Measurements from ENCODE around the gene SYK. TPM values are rescaled to one million over a fixed set of nuclear protein-coding genes. Genes with fewer than 3 reads are reported as not detected.

SYK gene
- total RNA-seq, 1 experiment from 2014 or later, result 5.3 TPM

DNA sequence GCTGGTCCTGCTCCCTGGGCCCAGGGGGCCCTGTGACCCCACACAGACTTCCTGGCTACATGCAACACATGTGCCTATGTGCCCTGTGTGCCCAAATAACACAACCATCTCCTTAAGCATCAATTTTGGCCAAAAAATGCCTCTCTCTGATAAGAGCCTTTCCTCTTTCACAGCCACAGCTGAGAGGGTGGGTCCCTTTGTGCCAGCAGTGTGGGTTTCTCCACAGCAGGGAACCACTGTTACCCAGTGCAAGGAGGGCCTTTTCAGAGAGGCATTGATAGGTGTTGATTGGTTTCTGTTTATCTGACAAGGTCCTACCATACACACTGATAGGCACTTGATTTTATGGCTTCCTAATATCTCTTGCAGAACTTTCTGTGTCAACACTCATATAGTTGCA lies 42.7 kb downstream of the SYK start:
- CTCF ChIA-PET, result no interaction called here
- H3K4me3 Mint-ChIP-seq (ENCODE audit: unreplicated experiment), result no peak overlapping the region
- intact Hi-C loops (cut with micrococcal nuclease; ENCODE audit: unreplicated experiment), result no loop called here
- no peaks in the 10 kb centered on the region for H3K27me3 Mint-ChIP-seq (ENCODE audit: insufficient read depth, unreplicated experiment)
- no peaks in the 10 kb centered on the region for H3K27me3 ChIP-seq (replicated peaks; ENCODE audit: control insufficient read depth, insufficient read depth, low read length)
- no peaks in the 10 kb centered on the region for H3K36me3 ChIP-seq (ENCODE audit: control insufficient read depth, insufficient read depth, low read length)
- H3K27ac Mint-ChIP-seq (ENCODE audit: unreplicated experiment), result no peak overlapping the region
- POLR2A ChIA-PET, result no interaction called here
- H3K36me3 Mint-ChIP-seq (ENCODE audit: insufficient read depth, unreplicated experiment), result no peaks in the 10 kb centered on the region
- H3K4me1 ChIP-seq, result no peaks in the 10 kb centered on the region
- H3K9me3 ChIP-seq, result no peaks in the 10 kb centered on the region
- no peaks in the 10 kb centered on the region for H3K9me3 Mint-ChIP-seq (ENCODE audit: unreplicated experiment)
- BruUV-seq (replicated peaks), result no TSS peak
- no peak for DNase-seq
- no peak overlapping the region for H3K4me3 ChIP-seq (ENCODE audit: low read depth, low read length)
- no peaks in the 10 kb centered on the region for H3K4me1 Mint-ChIP-seq (ENCODE audit: low read depth, unreplicated experiment)
- TF ChIP-seq, protein P1, sequence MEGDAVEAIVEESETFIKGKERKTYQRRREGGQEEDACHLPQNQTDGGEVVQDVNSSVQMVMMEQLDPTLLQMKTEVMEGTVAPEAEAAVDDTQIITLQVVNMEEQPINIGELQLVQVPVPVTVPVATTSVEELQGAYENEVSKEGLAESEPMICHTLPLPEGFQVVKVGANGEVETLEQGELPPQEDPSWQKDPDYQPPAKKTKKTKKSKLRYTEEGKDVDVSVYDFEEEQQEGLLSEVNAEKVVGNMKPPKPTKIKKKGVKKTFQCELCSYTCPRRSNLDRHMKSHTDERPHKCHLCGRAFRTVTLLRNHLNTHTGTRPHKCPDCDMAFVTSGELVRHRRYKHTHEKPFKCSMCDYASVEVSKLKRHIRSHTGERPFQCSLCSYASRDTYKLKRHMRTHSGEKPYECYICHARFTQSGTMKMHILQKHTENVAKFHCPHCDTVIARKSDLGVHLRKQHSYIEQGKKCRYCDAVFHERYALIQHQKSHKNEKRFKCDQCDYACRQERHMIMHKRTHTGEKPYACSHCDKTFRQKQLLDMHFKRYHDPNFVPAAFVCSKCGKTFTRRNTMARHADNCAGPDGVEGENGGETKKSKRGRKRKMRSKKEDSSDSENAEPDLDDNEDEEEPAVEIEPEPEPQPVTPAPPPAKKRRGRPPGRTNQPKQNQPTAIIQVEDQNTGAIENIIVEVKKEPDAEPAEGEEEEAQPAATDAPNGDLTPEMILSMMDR (IDR thresholded peaks at IDR 0.05; ENCODE audit: insufficient read depth in 1 of 2, low read depth in 1 of 2, low read length in 1 of 2, severe bottlenecking in 1 of 2, unreplicated experiment in 1 of 2), result no peak

DNA sequence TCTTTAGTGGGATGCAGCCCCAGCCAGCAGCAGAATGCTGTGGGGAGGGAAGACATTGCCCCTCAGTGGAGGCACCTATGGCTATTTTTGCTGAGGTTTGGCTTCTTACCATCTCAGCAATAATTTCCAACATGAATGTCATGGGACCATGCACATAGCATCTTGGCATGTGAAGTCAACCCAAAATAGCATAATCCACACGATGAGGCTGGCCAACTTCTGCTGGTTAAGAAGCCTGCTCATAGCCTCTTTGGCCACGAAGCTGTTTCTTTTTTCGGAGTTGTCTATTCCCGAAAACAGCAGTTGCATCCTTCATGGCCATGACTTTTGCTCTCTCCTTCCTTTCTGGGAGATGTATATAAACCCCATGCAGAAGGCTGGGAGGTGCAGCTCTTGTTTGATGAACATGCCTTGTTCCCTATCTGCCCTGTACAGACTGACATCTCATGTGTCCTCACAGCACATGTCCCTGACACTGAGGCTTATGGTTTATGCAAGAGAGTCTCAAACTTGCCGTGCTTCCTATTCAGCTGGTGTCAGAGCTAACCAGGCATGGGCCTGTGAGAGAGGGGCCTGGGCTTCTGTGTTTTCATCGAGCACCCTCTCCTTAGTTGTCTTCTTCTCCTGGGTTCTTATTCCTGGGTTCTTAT lies 45.3 kb downstream of the SYK start:
- no peaks in the 10 kb centered on the region for H3K27me3 Mint-ChIP-seq (ENCODE audit: insufficient read depth, unreplicated experiment)
- Histone ChIP-seq H3K4me1 (no peaks in the 10 kb centered on the region), H3K4me3 (ENCODE audit: low read depth, low read length) (no peak overlapping the region), H3K36me3 (ENCODE audit: control insufficient read depth, insufficient read depth, low read length) (no peaks in the 10 kb centered on the region), H3K27me3 (replicated peaks; ENCODE audit: control insufficient read depth, insufficient read depth, low read length) (no peaks in the 10 kb centered on the region), H3K9me3 (no peaks in the 10 kb centered on the region)
- no peaks in the 10 kb centered on the region for H3K9me3 Mint-ChIP-seq (ENCODE audit: unreplicated experiment)
- H3K4me3 Mint-ChIP-seq (ENCODE audit: unreplicated experiment), result no peak overlapping the region
- CTCF ChIA-PET, result no interaction called here
- no peak for DNase-seq
- intact Hi-C loops (cut with micrococcal nuclease; ENCODE audit: unreplicated experiment), result no loop called here
- H3K4me1 Mint-ChIP-seq (ENCODE audit: low read depth, unreplicated experiment), result no peaks in the 10 kb centered on the region
- POLR2A ChIA-PET, result no interaction called here
- BruUV-seq (replicated peaks), result no TSS peak
- TF ChIP-seq, protein P1 (IDR thresholded peaks at IDR 0.05; ENCODE audit: insufficient read depth in 1 of 2, low read depth in 1 of 2, low read length in 1 of 2, severe bottlenecking in 1 of 2, unreplicated experiment in 1 of 2), result no peak
- H3K27ac Mint-ChIP-seq (ENCODE audit: unreplicated experiment), result no peak overlapping the region
- H3K36me3 Mint-ChIP-seq (ENCODE audit: insufficient read depth, unreplicated experiment), result no peaks in the 10 kb centered on the region

DNA sequence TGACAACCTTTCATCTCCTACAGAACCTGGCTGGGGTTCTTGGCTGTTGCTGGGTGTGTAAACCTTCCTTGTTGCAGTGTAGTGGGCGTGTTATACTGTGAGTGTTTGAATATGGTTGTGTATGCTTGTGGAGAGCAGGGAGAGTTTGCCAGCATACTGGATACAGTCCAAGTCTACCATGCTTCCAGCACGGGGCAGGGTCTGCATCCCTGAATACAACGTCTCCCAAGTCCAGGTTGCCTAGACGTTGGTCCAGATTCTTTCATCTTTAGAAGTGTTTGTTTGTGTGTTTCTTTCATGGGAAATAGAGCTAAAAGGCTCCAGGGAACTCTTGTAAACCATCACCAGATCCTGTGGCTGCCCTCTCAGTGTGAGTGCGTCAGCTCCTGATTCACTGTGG lies 46.4 kb downstream of the SYK start:
- POLR2A ChIA-PET, result no interaction called here
- intact Hi-C loops (cut with micrococcal nuclease; ENCODE audit: unreplicated experiment), result no loop called here
- Histone ChIP-seq H3K4me3 (ENCODE audit: low read depth, low read length) (no peak overlapping the region), H3K36me3 (ENCODE audit: control insufficient read depth, insufficient read depth, low read length) (no peaks in the 10 kb centered on the region), H3K4me1 (no peaks in the 10 kb centered on the region), H3K9me3 (no peaks in the 10 kb centered on the region), H3K27me3 (replicated peaks; ENCODE audit: control insufficient read depth, insufficient read depth, low read length) (no peaks in the 10 kb centered on the region)
- H3K27ac Mint-ChIP-seq (ENCODE audit: unreplicated experiment), result no peak overlapping the region
- no peaks in the 10 kb centered on the region for H3K27me3 Mint-ChIP-seq (ENCODE audit: insufficient read depth, unreplicated experiment)
- H3K36me3 Mint-ChIP-seq (ENCODE audit: insufficient read depth, unreplicated experiment), result no peaks in the 10 kb centered on the region
- TF ChIP-seq, protein P1 (IDR thresholded peaks at IDR 0.05; ENCODE audit: insufficient read depth in 1 of 2, low read depth in 1 of 2, low read length in 1 of 2, severe bottlenecking in 1 of 2, unreplicated experiment in 1 of 2), result no peak
- no peak for DNase-seq
- no peaks in the 10 kb centered on the region for H3K4me1 Mint-ChIP-seq (ENCODE audit: low read depth, unreplicated experiment)
- H3K4me3 Mint-ChIP-seq (ENCODE audit: unreplicated experiment), result no peak overlapping the region
- no TSS peak for BruUV-seq (replicated peaks)
- no peaks in the 10 kb centered on the region for H3K9me3 Mint-ChIP-seq (ENCODE audit: unreplicated experiment)
- CTCF ChIA-PET, result no interaction called here

Measured in Caco-2 (cell line).